NCI-H128 (cell line): ENCODE measurements around the gene BCKDHA.
A peak's percentile ranks its signal among the peaks of the same experiment; 100 is the strongest.
"Not testable (repeated sequence)": the region's sequence is repeated elsewhere in the genome, so short reads cannot be mapped to it uniquely, and the experiment has no call there.

Experiments
- DNase-seq: peaks from one replicate; lab custom pipeline; 2025; ENCODE audit not compliant: unreplicated experiment; lab: John Stamatoyannopoulos, UW

The BCKDHA gene

DNA sequence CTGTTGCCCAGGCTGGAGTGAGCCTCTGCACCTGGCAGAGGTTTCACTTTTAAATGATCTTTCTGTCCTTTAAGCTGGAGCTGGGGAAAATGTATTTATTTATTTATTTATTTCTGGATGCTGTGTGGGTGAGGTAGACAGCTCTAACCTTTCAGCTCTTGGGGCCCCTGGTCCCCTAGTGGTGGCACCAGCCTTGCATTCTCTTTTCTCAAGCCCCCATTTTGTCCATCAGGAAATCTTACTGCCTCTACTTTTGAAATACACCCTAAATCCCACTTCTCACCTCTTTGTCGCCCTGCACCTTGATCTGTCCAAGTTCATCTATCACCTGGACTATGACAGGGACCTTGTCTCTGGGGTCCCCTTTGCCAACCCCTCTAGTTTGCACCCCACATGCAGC lies 31.5 kb upstream of the BCKDHA start:
- no peak for DNase-seq

DNA sequence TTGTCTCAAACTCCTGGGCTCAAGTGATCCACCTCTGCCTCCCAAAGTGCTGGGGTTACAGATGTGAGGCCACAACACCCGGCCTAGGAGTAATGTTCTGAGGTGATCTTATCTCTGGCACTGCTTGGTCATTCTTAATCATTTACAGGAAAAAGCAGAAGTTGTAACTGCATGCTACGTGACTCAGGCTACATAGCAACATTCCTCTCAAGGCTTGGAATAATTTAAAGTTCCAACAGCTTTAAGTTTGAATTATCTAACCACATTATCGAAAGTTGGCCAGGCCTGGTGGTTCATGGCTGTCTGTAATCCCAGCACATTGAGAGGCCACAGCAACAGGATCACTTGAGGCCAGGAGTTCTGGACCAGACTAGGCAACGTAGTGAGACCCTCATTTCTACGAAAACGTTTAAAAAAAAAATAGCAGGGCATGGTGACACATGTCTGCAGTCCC lies 29.7 kb upstream of the BCKDHA start:
- DNase-seq: no peak

DNA sequence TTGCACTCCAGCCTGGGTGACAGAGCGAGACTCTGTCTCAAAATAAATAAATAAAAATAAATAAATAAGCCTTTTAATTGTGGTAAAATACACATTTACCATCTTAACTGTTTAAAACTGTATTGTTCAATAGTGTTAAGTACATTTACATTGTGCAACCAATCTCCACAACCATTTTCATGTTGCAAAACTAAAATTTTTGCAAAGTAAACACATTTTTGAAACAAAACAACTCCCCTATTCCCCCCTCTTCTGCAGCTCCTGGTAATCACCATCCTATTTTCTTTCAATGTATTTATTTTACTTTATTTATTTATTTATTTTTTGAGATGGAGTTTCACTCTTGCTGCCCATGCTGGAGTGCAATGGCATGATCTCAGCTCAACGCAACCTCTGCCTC lies 27.8 kb upstream of the BCKDHA start:
- DNase-seq: no peak

DNA sequence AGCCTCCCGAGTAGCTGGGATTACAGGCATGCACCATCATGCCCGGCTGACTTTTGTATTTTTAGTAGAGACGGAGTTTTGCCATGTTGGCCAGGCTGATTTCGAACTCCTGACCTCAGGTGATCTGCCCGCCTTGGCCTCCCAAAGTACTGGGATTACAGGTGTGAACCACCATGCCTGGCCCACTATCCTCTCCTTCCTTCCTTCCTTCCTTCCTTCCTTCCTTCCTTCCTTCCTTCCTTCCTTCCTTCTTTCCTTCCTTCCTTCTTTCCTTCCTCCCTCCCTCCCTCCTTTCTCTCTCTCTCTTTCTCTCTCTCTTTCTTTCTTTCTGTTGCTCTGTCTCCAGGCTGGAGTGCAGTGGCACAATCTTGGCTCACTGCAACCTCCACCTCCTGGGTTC lies 26.5 kb upstream of the BCKDHA start:
- DNase-seq: not testable (repeated sequence)

DNA sequence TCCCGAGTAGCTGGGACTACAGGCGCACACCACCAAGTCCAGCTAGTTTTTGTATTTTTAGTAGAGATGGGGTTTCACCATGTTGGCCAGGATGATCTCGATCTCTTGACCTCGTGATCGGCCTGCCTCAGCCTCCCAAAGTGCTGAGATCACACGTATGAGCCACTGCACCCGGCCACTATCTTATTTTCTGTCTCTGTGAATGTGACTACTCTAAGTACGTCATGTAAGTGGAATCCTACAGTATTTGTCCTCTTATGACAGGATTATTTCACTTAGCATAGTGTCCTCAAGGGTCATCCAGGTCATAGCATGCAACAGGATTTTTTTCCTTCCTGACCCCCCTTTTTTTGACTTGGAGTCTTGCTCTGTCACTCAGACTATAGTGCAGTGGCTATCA lies 26.1 kb upstream of the BCKDHA start:
- DNase-seq: no peak

DNA sequence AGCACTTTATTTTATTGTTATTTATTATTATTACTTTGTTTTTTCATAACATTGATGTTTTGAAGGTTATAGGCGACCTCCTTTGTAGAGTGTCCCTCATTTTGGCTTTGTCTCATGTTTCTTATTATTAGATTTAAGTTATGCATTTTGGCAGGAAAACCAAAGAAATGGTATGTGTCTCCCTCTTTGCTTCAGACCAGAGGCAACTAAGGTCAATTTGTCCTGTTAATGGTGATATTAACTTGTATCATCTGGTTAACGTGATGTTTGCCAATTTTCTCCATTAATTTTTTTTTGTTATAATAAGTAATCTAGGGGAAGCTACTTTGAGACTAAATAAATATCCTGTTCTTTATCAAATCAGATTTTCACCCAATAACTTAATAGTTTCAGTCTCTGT lies 25.1 kb upstream of the BCKDHA start:
- no peak for DNase-seq

DNA sequence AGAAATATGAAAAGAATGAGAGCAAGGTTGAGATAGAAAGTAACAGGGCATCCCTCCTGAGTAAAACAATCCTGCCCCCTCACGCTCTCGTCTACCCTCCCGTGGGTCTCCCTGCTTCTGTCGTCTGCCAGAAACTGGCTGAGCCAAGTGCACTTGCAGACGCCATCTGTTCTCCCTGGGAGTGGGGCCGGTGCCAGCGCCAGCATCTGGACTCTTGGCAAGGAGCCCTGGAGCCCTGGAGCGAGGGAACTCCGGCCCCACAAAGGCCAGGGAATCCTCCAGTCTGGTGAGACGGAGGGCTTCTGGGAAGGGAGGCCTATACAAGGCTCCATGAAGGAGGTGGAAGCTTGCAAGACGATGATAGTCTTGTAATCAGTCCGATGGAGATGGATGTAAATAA lies 23.6 kb upstream of the BCKDHA start:
- peak; percentile 86 for DNase-seq

DNA sequence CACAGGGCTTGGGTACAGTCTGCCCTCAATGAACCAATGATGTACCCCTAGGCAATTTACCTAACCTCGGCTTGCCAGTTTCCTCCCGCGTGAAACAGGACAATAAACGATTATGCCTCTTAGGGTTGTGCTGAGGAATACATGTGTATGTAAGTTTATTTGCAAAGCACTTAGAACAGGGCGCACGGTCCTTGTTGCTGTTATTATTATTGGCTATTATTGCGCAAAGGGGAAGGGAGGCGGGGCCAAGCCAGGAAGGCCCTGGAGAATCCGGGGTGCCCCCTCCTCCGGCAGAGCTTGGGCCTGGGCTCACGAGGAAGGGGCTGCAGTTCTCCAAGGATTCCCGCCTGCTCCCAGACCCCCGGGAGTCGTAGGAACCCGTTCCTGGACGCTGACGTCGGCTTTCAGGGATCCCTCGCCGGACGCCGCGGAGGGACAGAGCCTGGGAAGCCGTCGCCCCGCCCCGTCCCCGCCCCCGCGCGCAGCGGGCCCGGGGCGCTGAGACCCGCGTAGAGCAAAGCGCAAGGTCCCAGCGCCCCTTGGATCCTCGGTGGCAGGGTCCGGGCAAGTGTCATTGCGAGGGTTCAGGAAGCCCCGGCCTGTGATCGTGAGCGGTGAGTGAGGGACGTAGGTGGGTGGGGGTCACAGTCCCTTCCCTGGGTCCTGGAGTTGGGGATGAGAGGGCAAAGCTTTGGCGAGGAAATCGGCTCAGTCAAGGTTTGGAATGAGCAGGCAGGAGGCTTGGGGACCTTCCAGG lies 21.2 kb upstream of the BCKDHA start, which contains the start of gene TMEM91:
Gene TMEM91 (plus strand): TSS at position 293 of the 757 bp plus-strand sequence. CDS start 1,777 bp downstream, outside the sequence.
- DNase-seq: no peak

DNA sequence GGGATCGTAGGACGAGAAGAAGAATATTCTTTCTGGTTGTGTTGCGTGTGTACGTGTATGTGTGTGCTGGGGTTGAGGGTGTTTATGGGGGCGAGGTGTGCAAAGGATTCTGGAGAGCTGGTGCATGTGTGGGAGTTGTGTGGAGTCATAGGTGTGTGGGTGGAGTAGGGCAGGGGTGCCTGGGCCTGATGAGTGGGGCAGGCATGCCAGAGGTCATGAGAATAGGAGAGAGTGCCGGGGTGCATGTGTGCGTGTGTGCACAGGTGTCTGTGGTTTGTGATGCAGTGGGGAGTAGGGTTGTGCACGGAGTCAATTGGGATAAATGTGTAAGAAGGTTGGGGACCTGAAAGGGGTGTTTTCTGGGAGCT lies 20.6 kb upstream of the BCKDHA start:
- DNase-seq: no peak

DNA sequence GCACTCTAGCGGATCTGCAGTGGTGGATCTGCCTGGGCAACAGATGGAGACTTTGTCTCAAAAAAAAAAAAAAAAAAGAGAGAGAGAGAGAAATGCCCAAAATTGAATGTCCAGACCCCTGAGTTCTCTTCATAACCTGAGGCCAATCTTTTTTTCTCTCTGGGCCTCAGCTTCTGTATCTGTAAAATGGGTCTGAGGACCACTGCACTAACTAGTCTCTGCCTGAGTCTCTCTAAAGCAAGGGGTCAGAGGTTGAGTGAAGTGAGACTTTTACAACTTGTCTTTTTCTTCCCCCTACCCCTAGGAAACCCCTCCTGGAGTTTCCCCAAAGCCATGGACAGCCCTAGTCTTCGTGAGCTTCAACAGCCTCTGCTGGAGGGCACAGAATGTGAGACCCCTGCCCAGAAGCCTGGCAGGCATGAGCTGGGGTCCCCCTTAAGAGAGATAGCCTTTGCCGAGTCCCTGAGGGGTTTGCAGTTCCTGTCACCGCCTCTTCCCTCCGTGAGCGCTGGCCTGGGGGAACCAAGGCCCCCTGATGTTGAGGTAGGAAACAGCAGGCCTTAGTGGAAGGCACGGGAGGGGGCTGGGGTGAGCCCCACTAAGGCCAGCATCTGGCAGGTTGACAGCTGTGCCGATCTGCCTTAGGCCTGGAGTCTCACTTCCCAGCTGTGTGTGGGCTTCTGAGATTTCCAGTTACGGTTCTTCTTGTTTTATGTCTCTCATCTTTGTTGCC lies 19.5 kb upstream of the BCKDHA start:
- no peak for DNase-seq

DNA sequence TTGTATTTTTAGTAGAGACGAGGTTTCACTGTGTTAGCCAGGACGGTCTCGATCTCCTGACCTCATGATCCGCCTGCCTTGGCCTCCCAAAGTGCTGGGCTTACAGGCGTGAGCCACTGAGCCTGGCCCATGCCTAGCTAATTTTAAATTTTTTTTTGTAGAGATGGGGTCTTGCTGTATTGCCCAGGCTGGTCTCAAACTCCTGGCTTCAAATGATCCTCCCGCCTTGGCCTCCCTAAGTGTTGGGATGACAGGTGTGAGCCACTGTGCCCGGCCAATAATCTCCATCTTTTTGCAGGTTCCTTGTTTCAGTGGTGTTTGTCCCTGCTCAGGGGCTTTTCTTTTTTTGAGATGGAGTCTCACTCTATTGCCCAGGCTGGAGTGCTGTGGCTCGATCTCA lies 16.1 kb upstream of the BCKDHA start:
- not testable (repeated sequence) for DNase-seq

DNA sequence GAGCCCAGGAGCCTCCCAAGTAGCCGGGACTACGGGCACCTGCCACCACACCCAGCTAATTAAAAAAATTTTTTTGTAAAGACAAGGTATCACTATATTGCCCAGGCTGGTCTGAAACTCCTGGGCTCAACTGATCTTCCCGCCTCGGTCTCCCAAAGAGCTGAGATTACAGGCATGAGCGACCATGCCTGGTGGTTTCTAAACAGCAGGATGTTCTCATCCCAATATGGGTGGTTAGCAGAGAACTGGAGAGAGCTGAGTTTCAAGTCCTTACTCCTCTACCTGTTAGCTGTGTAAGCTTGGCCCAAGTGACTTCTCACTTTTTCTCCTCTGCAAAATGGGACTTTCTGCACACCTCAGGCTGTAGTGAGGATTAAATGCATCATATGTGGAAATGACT lies 13.3 kb upstream of the BCKDHA start:
- no peak for DNase-seq

DNA sequence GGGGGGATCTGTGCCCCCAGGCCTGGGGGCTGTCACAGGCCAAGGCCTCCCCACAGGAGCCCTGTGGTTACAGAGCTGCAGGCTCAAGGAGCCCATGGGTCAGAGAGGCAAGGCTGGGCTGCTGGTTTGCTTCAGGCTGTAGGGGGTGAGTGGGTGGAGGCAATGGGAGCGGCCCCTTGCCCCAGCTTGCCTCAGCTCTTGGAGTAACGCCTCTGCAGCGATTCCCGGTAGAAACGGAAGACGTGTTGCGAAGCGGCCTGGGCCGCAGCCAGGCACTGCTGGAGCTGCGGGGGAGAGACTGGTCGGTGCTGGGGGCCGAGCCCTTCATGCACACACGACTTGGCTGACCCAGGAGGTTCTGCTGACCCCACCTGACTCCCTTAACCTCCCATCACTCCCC lies 11.2 kb upstream of the BCKDHA start:
- no peak for DNase-seq

DNA sequence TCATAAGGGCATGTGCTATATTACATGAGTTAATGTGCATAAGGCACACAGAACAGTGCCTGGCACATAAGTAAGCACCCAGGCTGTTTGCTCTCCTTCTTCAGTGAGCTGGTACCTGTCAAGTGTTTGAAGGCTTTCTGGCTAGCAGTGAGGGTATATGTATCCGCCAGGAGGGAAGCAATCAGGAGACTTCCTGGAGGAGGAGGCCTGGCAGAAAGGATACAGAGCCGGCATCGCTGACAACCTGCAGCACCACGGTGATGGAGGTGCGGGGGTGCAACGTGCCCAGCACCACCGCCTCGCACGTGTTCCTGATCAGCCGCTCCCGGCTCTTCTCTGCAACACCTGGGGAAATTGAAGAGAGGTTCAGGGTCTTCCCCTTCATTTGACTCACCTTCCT lies 6.0 kb upstream of the BCKDHA start:
- DNase-seq: no peak

DNA sequence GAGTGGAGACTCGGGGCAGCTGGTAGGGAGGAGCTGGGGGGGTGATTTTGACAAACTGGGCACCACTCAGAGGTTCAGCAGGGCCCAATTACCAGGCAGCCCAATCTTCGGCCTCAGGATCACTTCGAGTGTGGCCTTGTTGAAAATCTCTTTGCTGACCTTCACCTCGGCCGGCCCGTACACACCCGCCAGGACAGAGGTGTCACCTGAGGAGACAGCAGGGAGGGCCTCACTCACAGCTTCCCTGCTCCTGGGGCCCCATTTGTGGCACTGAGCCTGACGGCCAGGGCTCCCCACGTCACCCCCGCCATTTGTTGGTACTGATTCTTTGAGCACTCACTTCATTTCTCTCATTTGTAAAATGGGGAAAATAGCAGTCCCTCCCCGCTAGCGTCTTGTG lies 4.8 kb upstream of the BCKDHA start:
- no peak for DNase-seq

DNA sequence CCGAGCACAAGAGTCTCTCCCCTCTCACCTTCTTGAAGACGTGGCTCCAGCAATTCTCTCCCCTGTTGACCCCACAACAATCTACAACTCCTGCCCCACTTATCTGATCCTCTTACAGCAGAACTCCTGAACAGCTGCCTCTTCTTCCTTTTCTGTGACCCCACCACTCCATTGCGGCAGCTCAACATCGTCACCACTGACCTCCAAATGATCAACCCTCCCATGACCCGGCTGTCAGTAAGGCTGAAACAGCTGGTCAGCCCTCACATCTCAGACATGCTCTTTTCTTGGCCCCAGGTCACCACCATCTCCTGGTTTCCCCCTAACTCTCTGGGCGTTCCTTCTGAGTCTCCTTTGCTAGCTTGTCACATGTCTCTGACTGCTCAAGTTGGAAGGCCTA lies 2.3 kb upstream of the BCKDHA start:
- DNase-seq: no peak

DNA sequence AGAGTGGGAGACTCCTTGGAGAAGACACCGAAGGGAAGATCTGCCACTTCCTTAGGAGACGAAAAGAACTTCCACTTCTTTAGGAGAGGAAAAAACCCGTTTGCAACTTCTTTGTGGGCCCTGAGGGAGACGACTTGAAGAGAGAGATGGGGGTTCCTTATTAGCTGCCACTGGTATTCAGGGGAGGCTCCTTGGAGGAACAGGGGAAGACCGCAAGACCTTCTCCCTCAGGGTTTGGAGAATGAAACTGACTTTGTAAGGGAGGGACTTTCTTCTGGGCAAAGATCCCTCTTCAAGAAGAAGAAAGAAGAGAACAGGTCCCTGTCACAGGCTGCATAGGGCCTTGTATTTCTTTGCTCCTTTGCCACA lies 416 bp downstream of the BCKDHA start:
- DNase-seq: no peak

DNA sequence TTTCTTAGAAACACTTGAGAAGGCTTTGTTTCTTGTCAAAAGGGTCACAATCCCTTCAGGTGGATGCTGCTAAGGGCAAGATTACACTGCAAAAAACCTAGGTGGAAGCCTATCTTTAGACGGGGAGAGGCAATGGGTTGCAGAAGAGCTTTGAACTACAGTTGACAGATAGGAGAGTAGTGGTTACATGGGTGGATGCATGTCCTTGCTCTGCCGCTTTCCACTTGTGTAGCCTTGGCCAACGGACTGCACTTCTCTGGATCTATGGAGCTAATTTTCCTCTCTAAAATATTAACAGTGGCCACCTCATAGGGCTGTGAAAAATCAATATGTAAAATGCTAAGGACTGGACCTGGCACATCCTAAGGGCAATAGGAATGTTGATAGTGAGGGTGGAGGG lies 980 bp downstream of the BCKDHA start:
- no peak for DNase-seq

DNA sequence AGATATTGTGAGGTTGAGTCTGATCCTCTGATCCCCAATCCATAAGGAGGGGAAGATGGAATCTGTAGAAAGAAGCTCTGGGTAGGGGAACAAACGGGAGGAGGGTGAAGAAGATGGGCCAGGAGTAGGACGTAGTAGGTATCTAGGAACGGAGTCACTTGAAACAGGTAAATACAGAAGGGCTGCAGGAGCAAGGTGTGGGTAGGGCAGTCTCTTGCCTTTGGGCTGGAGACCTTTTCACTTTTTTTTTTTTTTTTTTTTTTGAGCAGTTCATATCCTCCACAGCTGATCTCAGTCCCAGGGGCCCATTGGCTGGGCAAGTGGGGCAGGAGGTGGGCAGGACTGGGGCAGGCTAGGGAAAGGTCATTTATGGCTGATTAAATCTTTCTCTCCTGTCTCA lies 1.5 kb downstream of the BCKDHA start:
- DNase-seq: no peak

DNA sequence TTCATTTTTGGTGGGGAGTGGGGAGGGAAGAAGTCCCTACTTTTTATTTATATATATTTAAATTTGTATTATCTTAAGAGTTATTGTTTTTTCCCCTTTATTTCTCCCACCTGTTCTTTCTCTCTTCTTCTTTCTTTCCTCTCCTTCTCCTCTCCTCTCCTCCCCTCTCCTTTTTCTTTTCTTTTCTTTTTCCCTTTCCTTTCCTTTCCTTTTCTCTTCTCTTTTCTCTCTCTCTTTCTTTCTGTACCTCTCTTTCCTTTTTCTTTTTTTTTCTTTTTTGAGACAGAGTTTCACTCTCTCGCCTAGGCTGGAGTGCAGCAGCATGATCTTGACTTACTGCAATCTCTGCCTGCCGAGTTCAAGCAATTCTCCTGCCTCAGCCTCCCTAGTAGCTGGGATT lies 1.9 kb downstream of the BCKDHA start:
- no peak for DNase-seq

DNA sequence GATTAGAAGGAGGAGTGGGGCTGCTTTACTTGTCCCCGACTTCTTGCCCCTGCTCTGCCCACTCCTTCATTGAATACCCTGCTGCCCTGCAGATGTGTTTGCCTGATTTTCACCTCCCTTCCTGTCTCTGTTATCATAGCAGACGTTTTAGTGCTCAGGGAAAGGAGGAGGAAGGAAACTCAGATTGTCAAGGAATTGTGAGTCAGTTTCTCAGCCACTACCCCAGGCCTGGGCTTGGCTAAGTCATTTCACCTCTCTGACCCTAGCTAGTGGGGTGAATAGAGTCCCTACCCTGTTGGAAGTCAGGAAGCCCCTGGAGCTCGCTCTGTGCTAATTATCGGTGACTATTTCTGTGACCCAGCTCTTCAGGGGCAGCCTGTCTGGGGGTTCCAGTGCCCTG lies 3.9 kb downstream of the BCKDHA start:
- no peak for DNase-seq

DNA sequence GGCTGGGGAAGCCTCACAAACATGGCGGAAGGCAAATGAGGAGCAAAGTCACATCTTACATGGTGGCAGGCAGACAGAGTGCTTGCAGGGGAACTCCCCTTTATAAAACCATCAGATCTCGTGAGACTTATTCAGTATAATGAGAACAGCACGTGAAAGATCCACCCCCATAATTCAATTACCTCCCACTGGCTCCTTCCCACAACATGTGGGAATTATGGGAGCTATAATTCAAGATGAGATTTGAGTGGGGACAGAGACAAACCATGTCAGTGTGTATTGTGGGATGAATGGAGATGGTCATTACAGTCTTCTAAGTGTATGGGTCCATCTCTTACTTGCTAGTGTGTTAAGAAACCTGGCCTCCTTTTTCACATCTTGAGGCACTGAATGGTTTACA lies 4.4 kb downstream of the BCKDHA start:
- DNase-seq: no peak
